ENCODE results near the gene KRTAP3-2. TPM values are rescaled to one million over a fixed set of nuclear protein-coding genes. Genes with fewer than 3 reads are reported as not detected.

Gene KRTAP3-2
- total RNA-seq, 1 experiment from 2014 or later: not detected

GRCh38 chr17:40958086-40958953, 41.4 kb downstream of the KRTAP3-2 start:
- no peak for ATAC-seq
- POLR2A ChIA-PET: interaction anchor here (0.7 kb wide), 1 partner anchor 12 kb away, joined by 3 read pairs; no protein-coding TSS in a partner anchor
- H3K27me3 ChIP-seq (ENCODE audit: control insufficient read depth, insufficient read depth, low read length): peaks cover 3% of the 10 kb centered on the region; the same call in 1 of the 2 replicates
- H3K4me1 ChIP-seq (ENCODE audit: control insufficient read depth, insufficient read depth, low read length): no peaks in the 10 kb centered on the region
- TF ChIP-seq REST (IDR thresholded peaks at IDR 0.05; ENCODE audit: insufficient read depth in 1 of 2, low read depth in 2 of 2, low read length in 1 of 2) (no peak), CTCF (IDR thresholded peaks at IDR 0.05) (no peak), POLR2AphosphoS5 (IDR thresholded peaks at IDR 0.05; ENCODE audit: low read depth, low read length) (no peak), TCF7L2 (IDR thresholded peaks at IDR 0.05; ENCODE audit: low read depth, low read length) (no peak), SIN3A (IDR thresholded peaks at IDR 0.05; ENCODE audit: borderline replicate concordance, insufficient read depth, low read depth, low read length) (no peak)
- intact Hi-C loops (cut with micrococcal nuclease; ENCODE audit: unreplicated experiment) (no loop called here), in situ Hi-C loops (cut with HindIII; ENCODE audit: low pct_unique_long_range_greater_than_20kb, low sequenced_read_pairs) (no loop called here)
- no peak overlapping the region for H3K27ac ChIP-seq (ENCODE audit: low read length)
- CTCF ChIA-PET: interaction anchor here (0.6 kb wide), 1 partner anchor 30 kb away, joined by 5 read pairs; no protein-coding TSS in a partner anchor
- no peaks in the 10 kb centered on the region for H3K9me3 ChIP-seq (ENCODE audit: control insufficient read depth, insufficient read depth, low read depth, low read length)
- H3K36me3 ChIP-seq (ENCODE audit: control insufficient read depth, insufficient read depth, low read length): no peaks in the 10 kb centered on the region
- no peak for DNase-seq (ENCODE audit: low read depth, low spot score)
- BruUV-seq (replicated peaks): no TSS peak
- no peak overlapping the region for H3K4me3 ChIP-seq (ENCODE audit: low read depth in 2 of 2, low read length in 2 of 2)

- DNase-seq (ENCODE audit: low read depth, low spot score) (no peak), ATAC-seq (no peak)
- CTCF ChIA-PET: no interaction called here
- Histone ChIP-seq H3K27me3 (ENCODE audit: control insufficient read depth, insufficient read depth, low read length) (peaks cover 3% of the 10 kb centered on the region; the same call in 1 of the 2 replicates), H3K9me3 (ENCODE audit: control insufficient read depth, insufficient read depth, low read depth, low read length) (no peaks in the 10 kb centered on the region), H3K4me3 (ENCODE audit: low read depth in 2 of 2, low read length in 2 of 2) (no peak overlapping the region), H3K4me1 (ENCODE audit: control insufficient read depth, insufficient read depth, low read length) (no peaks in the 10 kb centered on the region), H3K36me3 (ENCODE audit: control insufficient read depth, insufficient read depth, low read length) (no peaks in the 10 kb centered on the region), H3K27ac (ENCODE audit: low read length) (no peak overlapping the region)
- intact Hi-C loops (cut with micrococcal nuclease; ENCODE audit: unreplicated experiment) (no loop called here), in situ Hi-C loops (cut with HindIII; ENCODE audit: low pct_unique_long_range_greater_than_20kb, low sequenced_read_pairs) (no loop called here)
- TF ChIP-seq POLR2AphosphoS5 (IDR thresholded peaks at IDR 0.05; ENCODE audit: low read depth, low read length) (no peak), SIN3A (IDR thresholded peaks at IDR 0.05; ENCODE audit: borderline replicate concordance, insufficient read depth, low read depth, low read length) (no peak), REST (IDR thresholded peaks at IDR 0.05; ENCODE audit: insufficient read depth in 1 of 2, low read depth in 2 of 2, low read length in 1 of 2) (no peak), TCF7L2 (IDR thresholded peaks at IDR 0.05; ENCODE audit: low read depth, low read length) (no peak), CTCF (IDR thresholded peaks at IDR 0.05) (no peak)
- BruUV-seq (replicated peaks): no TSS peak
- POLR2A ChIA-PET: no interaction called here
Measured at GRCh38 chr17:40956401-40957254, 43.1 kb downstream of the KRTAP3-2 start.
